Loucy (cell line): ENCODE measurements around the gene ARSD.

Experiments used
- EZH2phosphoT487 ChIP-seq: fragments of 200-600 bp; IDR thresholded peaks from 2 replicates; pipeline ENCODE4 v1.6.1; 2018; ENCODE audit warnings: antibody characterized with exemption, mild to moderate bottlenecking, moderate library complexity, borderline replicate concordance
- TF ChIP-seq, protein P1 (sequence below): fragments of 200-600 bp; sonication (generic); conservative IDR thresholded peaks from 2 replicates; pipeline ENCODE4 v1.5.1; 2014; ENCODE audit warnings: mild to moderate bottlenecking, antibody characterized with exemption, low read length

DNA sequence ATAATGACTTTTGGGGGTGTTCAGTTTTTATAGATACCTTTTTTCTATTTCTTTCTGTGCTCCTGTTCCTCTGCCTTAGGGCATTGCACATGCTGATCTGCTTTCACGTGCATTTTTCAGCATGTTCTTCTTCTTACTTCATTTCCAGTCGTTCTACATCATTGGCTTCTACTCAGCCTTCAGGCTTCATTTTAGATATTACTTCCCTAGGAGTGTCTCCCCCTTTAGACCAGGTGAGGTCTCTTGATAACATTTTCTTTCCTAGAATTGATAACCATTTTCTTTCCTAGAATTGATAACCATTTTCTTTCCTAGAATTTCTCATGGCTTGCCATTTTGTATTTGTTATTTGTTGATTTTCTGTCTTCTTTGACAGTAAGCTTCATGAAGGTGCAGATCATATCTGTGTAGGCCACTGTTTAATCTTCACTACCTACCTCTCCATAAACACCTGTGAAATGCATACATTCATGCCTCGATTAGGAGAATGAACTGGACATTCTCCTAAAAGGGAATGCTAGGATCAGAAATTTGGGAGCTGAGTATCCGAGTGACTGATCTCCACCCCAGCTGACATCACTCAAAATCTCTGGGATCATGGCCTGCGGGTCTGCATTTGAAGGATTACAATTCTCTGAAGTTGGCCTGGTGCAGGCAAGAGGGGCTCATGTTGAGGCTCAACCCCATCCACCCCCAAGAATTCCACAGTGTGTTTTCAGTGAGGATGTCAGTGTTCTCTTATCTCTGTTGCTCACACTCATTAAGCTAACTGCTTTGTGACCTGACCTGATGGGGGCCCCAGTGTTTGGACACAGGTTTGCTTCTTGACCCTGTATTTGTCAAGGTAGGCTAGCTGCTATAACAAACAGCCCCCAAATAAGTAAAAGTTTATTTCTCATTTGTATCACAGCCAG, 54.7 kb downstream of the ARSD start:
- TF ChIP-seq, protein P1, sequence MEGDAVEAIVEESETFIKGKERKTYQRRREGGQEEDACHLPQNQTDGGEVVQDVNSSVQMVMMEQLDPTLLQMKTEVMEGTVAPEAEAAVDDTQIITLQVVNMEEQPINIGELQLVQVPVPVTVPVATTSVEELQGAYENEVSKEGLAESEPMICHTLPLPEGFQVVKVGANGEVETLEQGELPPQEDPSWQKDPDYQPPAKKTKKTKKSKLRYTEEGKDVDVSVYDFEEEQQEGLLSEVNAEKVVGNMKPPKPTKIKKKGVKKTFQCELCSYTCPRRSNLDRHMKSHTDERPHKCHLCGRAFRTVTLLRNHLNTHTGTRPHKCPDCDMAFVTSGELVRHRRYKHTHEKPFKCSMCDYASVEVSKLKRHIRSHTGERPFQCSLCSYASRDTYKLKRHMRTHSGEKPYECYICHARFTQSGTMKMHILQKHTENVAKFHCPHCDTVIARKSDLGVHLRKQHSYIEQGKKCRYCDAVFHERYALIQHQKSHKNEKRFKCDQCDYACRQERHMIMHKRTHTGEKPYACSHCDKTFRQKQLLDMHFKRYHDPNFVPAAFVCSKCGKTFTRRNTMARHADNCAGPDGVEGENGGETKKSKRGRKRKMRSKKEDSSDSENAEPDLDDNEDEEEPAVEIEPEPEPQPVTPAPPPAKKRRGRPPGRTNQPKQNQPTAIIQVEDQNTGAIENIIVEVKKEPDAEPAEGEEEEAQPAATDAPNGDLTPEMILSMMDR: no peak
- no peak for TF ChIP-seq EZH2phosphoT487
